Measurements from ENCODE around the gene SLC36A2.
"Not testable (repeated sequence)": the region's sequence is repeated elsewhere in the genome, so short reads cannot be mapped to it uniquely, and the experiment has no call there.

Gene SLC36A2

GRCh38 chr5:151347369-151347768 lies at the start of gene SLC36A2:
Gene SLC36A2 (minus strand): TSS chr5:151347559. CDS start chr5:151347460, 99 bp downstream.
- DNase-seq (ENCODE audit: low read depth) = no peak

GRCh38 chr5:151388960-151389359 lies 41.6 kb upstream of the SLC36A2 start:
- no peak for DNase-seq (ENCODE audit: low read depth)

- DNase-seq (ENCODE audit: low read depth) = no peak
Observed at GRCh38 chr5:151384106-151384505, 36.7 kb upstream of the SLC36A2 start.

GRCh38 chr5:151383011-151383410 lies 35.7 kb upstream of the SLC36A2 start:
- no peak for DNase-seq (ENCODE audit: low read depth)

- no peak for DNase-seq (ENCODE audit: low read depth)
Observed at GRCh38 chr5:151382576-151382975, 35.2 kb upstream of the SLC36A2 start.

GRCh38 chr5:151381899-151382298 lies 34.5 kb upstream of the SLC36A2 start:
- no peak for DNase-seq (ENCODE audit: low read depth)

GRCh38 chr5:151378616-151379015 lies 31.3 kb upstream of the SLC36A2 start:
- DNase-seq (ENCODE audit: low read depth) = no peak

GRCh38 chr5:151374539-151374938 lies 27.2 kb upstream of the SLC36A2 start:
- no peak for DNase-seq (ENCODE audit: low read depth)

- not testable (repeated sequence) for DNase-seq (ENCODE audit: low read depth)
Observed at GRCh38 chr5:151367038-151367437, 19.7 kb upstream of the SLC36A2 start.

- no peak for DNase-seq (ENCODE audit: low read depth)
Observed at GRCh38 chr5:151363673-151364072, 16.3 kb upstream of the SLC36A2 start.

- DNase-seq (ENCODE audit: low read depth) = no peak
Observed at GRCh38 chr5:151362970-151363369, 15.6 kb upstream of the SLC36A2 start.

- no peak for DNase-seq (ENCODE audit: low read depth)
Observed at GRCh38 chr5:151359391-151359790, 12.0 kb upstream of the SLC36A2 start.

GRCh38 chr5:151357792-151358191 lies 10.4 kb upstream of the SLC36A2 start:
- no peak for DNase-seq (ENCODE audit: low read depth)

GRCh38 chr5:151357097-151357496 lies 9.7 kb upstream of the SLC36A2 start:
- DNase-seq (ENCODE audit: low read depth) = no peak

GRCh38 chr5:151351671-151352070 lies 4.3 kb upstream of the SLC36A2 start:
- no peak for DNase-seq (ENCODE audit: low read depth)

GRCh38 chr5:151348789-151349188 lies 1.4 kb upstream of the SLC36A2 start:
- DNase-seq (ENCODE audit: low read depth) = no peak

- DNase-seq (ENCODE audit: low read depth) = no peak
Observed at GRCh38 chr5:151345808-151346478, 1.4 kb downstream of the SLC36A2 start.

GRCh38 chr5:151345187-151345807 lies 2.1 kb downstream of the SLC36A2 start:
- DNase-seq (ENCODE audit: low read depth) = no peak

- DNase-seq (ENCODE audit: low read depth) = no peak
Observed at GRCh38 chr5:151344088-151344487, 3.3 kb downstream of the SLC36A2 start.

GRCh38 chr5:151340004-151340403 lies 7.4 kb downstream of the SLC36A2 start:
- no peak for DNase-seq (ENCODE audit: low read depth)

- DNase-seq (ENCODE audit: low read depth) = no peak
Observed at GRCh38 chr5:151338734-151339133, 8.6 kb downstream of the SLC36A2 start.

GRCh38 chr5:151332857-151333256 lies 14.5 kb downstream of the SLC36A2 start:
- no peak for DNase-seq (ENCODE audit: low read depth)

GRCh38 chr5:151328734-151329133 lies 18.6 kb downstream of the SLC36A2 start:
- DNase-seq (ENCODE audit: low read depth) = no peak

- no peak for DNase-seq (ENCODE audit: low read depth)
Observed at GRCh38 chr5:151327585-151327984, 19.8 kb downstream of the SLC36A2 start.

Data from fibroblast of the conjunctiva (primary cell).